IMR-90 (cell line): Measurements from ENCODE around the gene TRPM3. TPM values are rescaled to one million over a fixed set of nuclear protein-coding genes. Genes with fewer than 3 reads are reported as not detected.

Experiments used
- ATAC-seq: fragments of 200-7000 bp; cut with Tn5 transposase; 2 replicates; pipeline ENCODE4 v1.9.1; 2020; ENCODE audit warnings: low read depth, mild to moderate bottlenecking, moderate library complexity
- BruUV-seq: library from RNA; stranded (reverse); fragments of 400-500 nt; replicated peaks from 2 replicates; lab custom pipeline; 2021; lab: Mats Ljungman, UMichigan
- CTCF ChIA-PET: fragments of 300-600 bp; formaldehyde crosslinking; extraction: SDS; loops from one replicate; lab custom pipeline; 2021; ENCODE audit warnings: antibody characterized with exemption; lab: Yijun Ruan, JAX
- POLR2A ChIA-PET: fragments of 300-600 bp; sonication (Branson Sonifier 250); formaldehyde crosslinking; loops from one replicate; lab custom pipeline; 2022; ENCODE audit warnings: antibody characterized with exemption; ENCODE audit not compliant: unreplicated experiment; lab: Charles Lee
- DNase-seq: peaks from one replicate; pipeline ENCODE4 v3.0.0; 2013
- H2AFZ ChIP-seq: replicated peaks from 2 replicates; pipeline ENCODE3; 2013; ENCODE audit warnings: low read length, mild to moderate bottlenecking; ENCODE audit not compliant: poor library complexity
- H2AK5ac ChIP-seq: 2 replicates; pipeline ENCODE4 v1.6.1; 2013; ENCODE audit warnings: low read depth, low read length, inconsistent platforms
- H2AK9ac ChIP-seq: replicated peaks from 2 replicates; pipeline ENCODE3; 2013; ENCODE audit warnings: mild to moderate bottlenecking, low read depth, low read length, moderate library complexity; ENCODE audit not compliant: poor library complexity
- H2BK120ac ChIP-seq: 2 replicates; pipeline ENCODE4 v1.6.1; 2013; ENCODE audit warnings: low read depth, low read length, inconsistent platforms
- H2BK15ac ChIP-seq: 3 replicates; pipeline ENCODE4 v1.6.1; 2013; ENCODE audit warnings: low read depth, low read length, inconsistent platforms
- H2BK20ac ChIP-seq: 2 replicates; pipeline ENCODE4 v1.6.1; 2013; ENCODE audit warnings: low read depth, mild to moderate bottlenecking, inconsistent platforms, low read length, moderate library complexity
- H2BK5ac ChIP-seq: 2 replicates; pipeline ENCODE4 v1.6.1; 2013; ENCODE audit warnings: mild to moderate bottlenecking, low read depth, low read length, inconsistent platforms; ENCODE audit not compliant: poor library complexity, severe bottlenecking
- H3K14ac ChIP-seq: replicated peaks from 2 replicates; pipeline ENCODE4 v1.6.1; 2013; ENCODE audit warnings: low read depth, low read length, inconsistent platforms
- H3K18ac ChIP-seq: 2 replicates; pipeline ENCODE4 v1.6.1; 2013; ENCODE audit warnings: low read depth, low read length, control low read depth
- H3K23ac ChIP-seq: 2 replicates; pipeline ENCODE4 v1.6.1; 2013; ENCODE audit warnings: low read depth, low read length, inconsistent platforms
- H3K27ac ChIP-seq: 2 replicates; pipeline ENCODE4 v1.5.1; 2013; ENCODE audit warnings: mild to moderate bottlenecking, control low read depth, low read length; ENCODE audit not compliant: insufficient read depth
- H3K27me3 ChIP-seq: 2 replicates; pipeline ENCODE4 v1.6.1; 2013; ENCODE audit warnings: low read length; ENCODE audit not compliant: control insufficient read depth, insufficient read depth
- H3K36me3 ChIP-seq: 2 replicates; pipeline ENCODE4 v1.6.1; 2013; ENCODE audit warnings: low read length, mixed read lengths; ENCODE audit not compliant: control insufficient read depth, insufficient read depth
- H3K4ac ChIP-seq: 2 replicates; pipeline ENCODE4 v1.6.1; 2013; ENCODE audit warnings: low read depth, low read length, inconsistent platforms
- H3K4me1 ChIP-seq: 2 replicates; pipeline ENCODE4 v1.6.1; 2013; ENCODE audit warnings: low read length, mixed read lengths; ENCODE audit not compliant: control insufficient read depth, insufficient read depth
- H3K4me2 ChIP-seq: 2 replicates; pipeline ENCODE4 v1.6.1; 2013; ENCODE audit warnings: low read depth, mild to moderate bottlenecking, control low read depth, low read length, moderate library complexity
- H3K4me3 ChIP-seq: 2 replicates; pipeline ENCODE4 v1.5.1; 2013; ENCODE audit warnings: low read depth, mild to moderate bottlenecking, control low read depth, low read length, moderate library complexity; ENCODE audit not compliant: insufficient read depth
- H3K56ac ChIP-seq: 2 replicates; pipeline ENCODE4 v1.6.1; 2013; ENCODE audit warnings: low read length, inconsistent platforms; ENCODE audit not compliant: insufficient read depth; ENCODE audit errors: extremely low read depth
- H3K79me1 ChIP-seq, 2 experiments: 2 replicates each; pipeline ENCODE4 v1.6.1; 2013; ENCODE audit warnings: low read length in 2 of 2, inconsistent platforms in 1 of 2, low read depth in 1 of 2
- H3K9ac ChIP-seq: 2 replicates; pipeline ENCODE4 v1.6.1; 2013; ENCODE audit warnings: low read depth, low read length, control low read depth
- H3K9me1 ChIP-seq: 2 replicates; pipeline ENCODE4 v1.6.1; 2013; ENCODE audit warnings: low read length, inconsistent platforms; ENCODE audit not compliant: insufficient read depth
- H3K9me3 ChIP-seq: 2 replicates; pipeline ENCODE4 v1.6.1; 2013; ENCODE audit warnings: low read length; ENCODE audit not compliant: control insufficient read depth, insufficient read depth
- H4K20me1 ChIP-seq: 2 replicates; pipeline ENCODE4 v1.6.1; 2013; ENCODE audit warnings: low read length, inconsistent platforms; ENCODE audit not compliant: insufficient read depth
- H4K5ac ChIP-seq: 2 replicates; pipeline ENCODE4 v1.6.1; 2013; ENCODE audit warnings: mild to moderate bottlenecking, low read depth, low read length, control low read depth
- H4K8ac ChIP-seq, 2 experiments: 2 replicates each; pipeline ENCODE4 v1.6.1; 2013; ENCODE audit warnings: low read depth in 2 of 2, low read length in 2 of 2, control low read depth in 1 of 2, inconsistent platforms in 1 of 2
- H4K91ac ChIP-seq: 2 replicates; pipeline ENCODE4 v1.6.1; 2013; ENCODE audit warnings: low read depth, low read length, inconsistent platforms; ENCODE audit not compliant: insufficient read depth
- CHD1 ChIP-seq: IDR thresholded peaks from 2 replicates; pipeline ENCODE4 v1.6.1; 2012; ENCODE audit warnings: low read depth, low read length, improper control_type of control experiment
- MAZ ChIP-seq: IDR thresholded peaks from 2 replicates; pipeline ENCODE4 v1.6.1; 2012; ENCODE audit warnings: low read depth, mild to moderate bottlenecking, low read length, improper control_type of control experiment, moderate library complexity, borderline replicate concordance
- WGBS, 2 experiments: methylation state at CpG; one replicate each; pipeline versions ENCODE4 v1.1.5 to v1.1.7; 2013; ENCODE audit warnings: missing lambda C conversion rate in 2 of 2; ENCODE audit not compliant: insufficient read length in 1 of 2; ENCODE audit errors: extremely low coverage in 2 of 2; 5-methylcytosine and 5-hydroxymethylcytosine counted together
- dilution Hi-C: fragments of 300-500 bp; cut with HindIII; formaldehyde crosslinking; loops from one replicate; pipeline ENCODE4 v1.14.3; 2018; ENCODE audit warnings: low sequenced_read_pairs; ENCODE audit not compliant: unreplicated experiment
- in situ Hi-C: fragments of 300-500 bp; cut with MboI; formaldehyde crosslinking; loops from 3 replicates; pipeline ENCODE4 v1.14.3; 2019; ENCODE audit warnings: low sequenced_read_pairs, inconsistent platforms, mixed read lengths
- intact Hi-C: fragments of 100-400 bp; cut with micrococcal nuclease; formaldehyde crosslinking; loops from 2 replicates; pipeline ENCODE4 v1.10.0; 2022
- polyA plus RNA-seq, 3 experiments: library from polyadenylated mRNA; depleted of rRNA; stranded (reverse); fragments of >200 nt; gene quantifications; 2 replicates each; pipeline ENCODE4 v1.2.3, GENCODE V29; 2012; ENCODE audit warnings: low replicate concordance in 1 of 3
- total RNA-seq: library from RNA; depleted of rRNA; stranded (reverse); fragments of >200 nt; gene quantifications from 2 replicates; pipeline ENCODE4 v1.2.3, GENCODE V29; 2012
- TF ChIP-seq, protein P1 (sequence below): fragments of 150-350 bp; IDR thresholded peaks from 2 replicates; pipeline ENCODE4 v1.6.1; 2017; ENCODE audit warnings: mild to moderate bottlenecking, antibody characterized with exemption, low read length, low read depth
- TF ChIP-seq, protein P2 (sequence below): fragments of 150-350 bp; IDR thresholded peaks from 2 replicates; pipeline ENCODE4 v1.6.1; 2016; ENCODE audit warnings: low read depth, mild to moderate bottlenecking, low read length, moderate library complexity, borderline replicate concordance

Gene TRPM3
- total and polyA plus RNA-seq, 2 of the 4 experiments (the other 2 are of a cell fraction) = not detected

DNA sequence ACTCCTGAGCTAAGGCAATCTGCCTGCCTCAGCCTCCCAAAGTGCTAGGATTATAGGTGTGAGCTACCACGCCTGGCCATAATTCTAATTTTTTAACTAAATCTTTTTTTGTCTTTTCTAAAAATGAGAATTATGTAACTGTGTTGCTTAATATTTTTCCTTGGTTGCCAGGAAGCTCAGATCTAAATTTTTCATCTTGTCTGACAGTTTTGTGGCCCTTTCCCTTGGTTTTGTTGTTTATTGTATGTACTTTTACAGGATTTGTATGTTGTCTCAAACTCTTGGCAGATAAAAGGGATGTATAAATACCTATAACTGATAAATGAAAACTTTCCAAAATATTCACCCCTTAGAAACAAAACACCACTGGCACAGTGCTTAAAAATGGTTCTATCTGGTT is 618.7 kb downstream of the TRPM3 start:
- Histone ChIP-seq H3K23ac (no peak overlapping the region), H3K9me1 (no peaks in the 10 kb centered on the region), H2BK15ac (no peak overlapping the region), H3K18ac (no peak overlapping the region), H3K14ac (no peak overlapping the region), H4K8ac (no peak overlapping the region), H3K27ac (no peak overlapping the region), H4K5ac (no peak overlapping the region), H2BK5ac (no peak overlapping the region), H4K91ac (no peak overlapping the region), H3K56ac (no peak overlapping the region), H3K36me3 (no peaks in the 10 kb centered on the region), H3K9ac (no peak overlapping the region), H3K27me3 (no peaks in the 10 kb centered on the region), H3K4me2 (no peak overlapping the region), H4K20me1 (no peaks in the 10 kb centered on the region), H3K4me1 (peaks cover 2% of the 10 kb centered on the region; the same call in 1 of the 2 replicates), H3K9me3 (no peaks in the 10 kb centered on the region), H2AFZ (no peak overlapping the region), H3K4me3 (no peak overlapping the region), H2BK120ac (no peak overlapping the region), H3K4ac (no peak overlapping the region), H2AK5ac (no peak overlapping the region), H2BK20ac (no peak overlapping the region), H2AK9ac (no peak overlapping the region), H3K79me1 (no peaks in the 10 kb centered on the region)
- CTCF ChIA-PET = interaction anchor here (0.5 to 1.0 kb wide), 3 partner anchors 18 to 62 kb away, joined by 3 to 5 read pairs (median 3); no protein-coding TSS in a partner anchor
- POLR2A ChIA-PET = no interaction called here
- intact Hi-C loops = no loop called here
- TF ChIP-seq CHD1 = no peak
- TF ChIP-seq, protein P1, sequence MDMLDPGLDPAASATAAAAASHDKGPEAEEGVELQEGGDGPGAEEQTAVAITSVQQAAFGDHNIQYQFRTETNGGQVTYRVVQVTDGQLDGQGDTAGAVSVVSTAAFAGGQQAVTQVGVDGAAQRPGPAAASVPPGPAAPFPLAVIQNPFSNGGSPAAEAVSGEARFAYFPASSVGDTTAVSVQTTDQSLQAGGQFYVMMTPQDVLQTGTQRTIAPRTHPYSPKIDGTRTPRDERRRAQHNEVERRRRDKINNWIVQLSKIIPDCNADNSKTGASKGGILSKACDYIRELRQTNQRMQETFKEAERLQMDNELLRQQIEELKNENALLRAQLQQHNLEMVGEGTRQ = no peak
- TF ChIP-seq, protein P2, sequence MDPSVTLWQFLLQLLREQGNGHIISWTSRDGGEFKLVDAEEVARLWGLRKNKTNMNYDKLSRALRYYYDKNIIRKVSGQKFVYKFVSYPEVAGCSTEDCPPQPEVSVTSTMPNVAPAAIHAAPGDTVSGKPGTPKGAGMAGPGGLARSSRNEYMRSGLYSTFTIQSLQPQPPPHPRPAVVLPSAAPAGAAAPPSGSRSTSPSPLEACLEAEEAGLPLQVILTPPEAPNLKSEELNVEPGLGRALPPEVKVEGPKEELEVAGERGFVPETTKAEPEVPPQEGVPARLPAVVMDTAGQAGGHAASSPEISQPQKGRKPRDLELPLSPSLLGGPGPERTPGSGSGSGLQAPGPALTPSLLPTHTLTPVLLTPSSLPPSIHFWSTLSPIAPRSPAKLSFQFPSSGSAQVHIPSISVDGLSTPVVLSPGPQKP = no peak
- TF ChIP-seq MAZ = no peak
- no TSS peak for BruUV-seq
- dilution Hi-C loops = no loop called here
- in situ Hi-C loops = no loop called here
- ATAC-seq (no peak), DNase-seq (no peak)
- WGBS, 2 experiments = no CpG with 5 or more reads among the region's 1 CpG
